GM23338 (cell line): ENCODE data around the gene OR10H1. TPM values are rescaled to one million over a fixed set of nuclear protein-coding genes. Genes with fewer than 3 reads are reported as not detected.

ENCODE experiments used
- ATAC-seq: fragments of 200-7000 bp; cut with Tn5 transposase; 3 replicates; pipeline ENCODE4 v1.9.1; 2020
- DNase-seq: peaks from one replicate; pipeline ENCODE4 v3.0.0-alpha.2; 2015; ENCODE audit warnings: low spot score
- H2AFZ ChIP-seq: fragments of 200-600 bp; sonication (generic); 2 replicates; pipeline ENCODE4 v1.8.0; 2016; ENCODE audit warnings: antibody characterized with exemption, mild to moderate bottlenecking, moderate library complexity
- H3F3A ChIP-seq: fragments of 200-600 bp; sonication (generic); replicated peaks from 2 replicates; pipeline ENCODE4 v1.8.0; 2017; ENCODE audit warnings: antibody characterized with exemption, mixed run types, low read depth
- H3K27ac ChIP-seq: fragments of 200-600 bp; sonication (generic); 2 replicates; pipeline ENCODE4 v1.6.1; 2016; ENCODE audit warnings: low read depth
- H3K27me3 ChIP-seq: fragments of 200-600 bp; sonication (generic); 2 replicates; pipeline ENCODE4 v1.8.0; 2016; ENCODE audit warnings: mild to moderate bottlenecking, mixed run types, moderate library complexity; ENCODE audit not compliant: insufficient read depth
- H3K36me3 ChIP-seq: fragments of 200-600 bp; sonication (generic); 2 replicates; pipeline ENCODE4 v1.8.0; 2016; ENCODE audit warnings: mild to moderate bottlenecking; ENCODE audit not compliant: insufficient read depth
- H3K4me1 ChIP-seq: fragments of 200-600 bp; sonication (generic); 2 replicates; pipeline ENCODE4 v1.8.0; 2016; ENCODE audit warnings: mild to moderate bottlenecking, moderate library complexity; ENCODE audit not compliant: insufficient read depth
- H3K4me2 ChIP-seq: fragments of 200-600 bp; sonication (generic); 2 replicates; pipeline ENCODE4 v1.7.1; 2017; ENCODE audit warnings: mixed run types
- H3K4me3 ChIP-seq: fragments of 200-600 bp; sonication (generic); 2 replicates; pipeline ENCODE4 v1.6.1; 2016; ENCODE audit warnings: mixed run types
- H3K79me2 ChIP-seq: fragments of 200-600 bp; sonication (generic); replicated peaks from 2 replicates; pipeline ENCODE4 v1.8.0; 2017; ENCODE audit warnings: mild to moderate bottlenecking; ENCODE audit not compliant: insufficient read depth
- H3K9me2 ChIP-seq: fragments of 200-600 bp; sonication (generic); 2 replicates; pipeline ENCODE4 v1.8.0; 2017; ENCODE audit not compliant: insufficient read depth
- H4K20me1 ChIP-seq: fragments of 200-600 bp; sonication (generic); replicated peaks from 2 replicates; pipeline ENCODE4 v1.8.0; 2017; ENCODE audit warnings: mild to moderate bottlenecking; ENCODE audit not compliant: insufficient read depth
- H3K27ac Mint-ChIP-seq: 2 replicates; pipeline ENCODE4 v1.8.0; 2020; ENCODE audit warnings: inconsistent platforms, mild to moderate bottlenecking, moderate library complexity, mixed read lengths
- H3K27me3 Mint-ChIP-seq: 3 replicates; pipeline ENCODE4 v1.8.0; 2022; ENCODE audit warnings: low read depth, mild to moderate bottlenecking, moderate library complexity, mixed read lengths, inconsistent platforms; ENCODE audit not compliant: insufficient read depth, poor library complexity
- H3K36me3 Mint-ChIP-seq: 3 replicates; pipeline ENCODE4 v1.8.0; 2021; ENCODE audit warnings: low read depth, mild to moderate bottlenecking, inconsistent platforms, moderate library complexity, mixed read lengths
- H3K4me1 Mint-ChIP-seq: 3 replicates; pipeline ENCODE4 v1.8.0; 2020; ENCODE audit warnings: mild to moderate bottlenecking, inconsistent platforms, mixed read lengths
- H3K4me3 Mint-ChIP-seq: 3 replicates; pipeline ENCODE4 v1.8.0; 2021; ENCODE audit warnings: moderate library complexity, mild to moderate bottlenecking, inconsistent platforms, mixed read lengths
- H3K9me3 Mint-ChIP-seq: 3 replicates; pipeline ENCODE4 v1.8.0; 2020; ENCODE audit warnings: moderate library complexity, mild to moderate bottlenecking, inconsistent platforms, mixed read lengths
- CREB1 ChIP-seq: fragments of 250-450 bp; sonication (Bioruptor Pico); IDR thresholded peaks from 2 replicates; pipeline ENCODE4 v1.5.0; 2020; ENCODE audit warnings: low read depth, mild to moderate bottlenecking, moderate library complexity
- CTCF ChIP-seq, 2 experiments: fragments of 200-600 bp in 1 of 2; sonication (generic) in 1 of 2; conservative IDR thresholded peaks; 2 replicates each; pipeline versions ENCODE4 v1.5.1 to v1.6.1; 2016 to 2017; ENCODE audit warnings: antibody characterized with exemption in 2 of 2, low read depth in 2 of 2, mild to moderate bottlenecking in 2 of 2, moderate library complexity in 1 of 2
- JUNB ChIP-seq: IDR thresholded peaks from one replicate; pipeline ENCODE4 v1.6.1; 2016; ENCODE audit warnings: antibody characterized with exemption; ENCODE audit not compliant: unreplicated experiment
- NANOG ChIP-seq: IDR thresholded peaks from 2 replicates; pipeline ENCODE4 v1.6.1; 2016; ENCODE audit warnings: antibody characterized with exemption, borderline replicate concordance
- POLR2AphosphoS5 ChIP-seq: IDR thresholded peaks from 2 replicates; pipeline ENCODE4 v1.6.1; 2016; ENCODE audit warnings: antibody characterized with exemption, low read depth
- STAT1 ChIP-seq: IDR thresholded peaks from one replicate; pipeline ENCODE4 v1.6.1; 2016; ENCODE audit warnings: antibody characterized with exemption; ENCODE audit not compliant: unreplicated experiment
- ZNF114 ChIP-seq: fragments of 250-450 bp; sonication (Bioruptor Pico); IDR thresholded peaks from 2 replicates; pipeline ENCODE4 v1.5.0; 2020; ENCODE audit warnings: mild to moderate bottlenecking, moderate library complexity
- long read RNA-seq: library from polyadenylated mRNA; unstranded; transcript quantifications from one replicate; pipeline ENCODE4 v2.0.0, GENCODE V29; 2020; ENCODE audit not compliant: unreplicated experiment
- polyA plus RNA-seq: library from polyadenylated mRNA; unstranded; fragments of >200 nt; fragmentation: Nextera tagmentation; extraction: Ambion mirVana; gene quantifications from 2 replicates; pipeline ENCODE4 v1.2.1, GENCODE V29; 2016
- total RNA-seq: library from RNA; depleted of rRNA; stranded (reverse); fragments of >200 nt; shearing (Covaris generic); gene quantifications from 2 replicates; pipeline ENCODE4 v1.2.3, GENCODE V29; 2014; rRNA removed
- TF ChIP-seq, protein P1 (sequence below): IDR thresholded peaks from 2 replicates; pipeline ENCODE4 v1.6.1; 2016; ENCODE audit warnings: antibody characterized with exemption

The OR10H1 gene, protein sequence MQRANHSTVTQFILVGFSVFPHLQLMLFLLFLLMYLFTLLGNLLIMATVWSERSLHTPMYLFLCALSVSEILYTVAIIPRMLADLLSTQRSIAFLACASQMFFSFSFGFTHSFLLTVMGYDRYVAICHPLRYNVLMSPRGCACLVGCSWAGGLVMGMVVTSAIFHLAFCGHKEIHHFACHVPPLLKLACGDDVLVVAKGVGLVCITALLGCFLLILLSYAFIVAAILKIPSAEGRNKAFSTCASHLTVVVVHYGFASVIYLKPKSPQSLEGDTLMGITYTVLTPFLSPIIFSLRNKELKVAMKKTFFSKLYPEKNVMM
- total RNA-seq (not detected in 2 replicates), polyA plus RNA-seq (0.05 TPM in 1 of 2 replicates, not detected in the other)
- long read RNA-seq = 0 reads

DNA sequence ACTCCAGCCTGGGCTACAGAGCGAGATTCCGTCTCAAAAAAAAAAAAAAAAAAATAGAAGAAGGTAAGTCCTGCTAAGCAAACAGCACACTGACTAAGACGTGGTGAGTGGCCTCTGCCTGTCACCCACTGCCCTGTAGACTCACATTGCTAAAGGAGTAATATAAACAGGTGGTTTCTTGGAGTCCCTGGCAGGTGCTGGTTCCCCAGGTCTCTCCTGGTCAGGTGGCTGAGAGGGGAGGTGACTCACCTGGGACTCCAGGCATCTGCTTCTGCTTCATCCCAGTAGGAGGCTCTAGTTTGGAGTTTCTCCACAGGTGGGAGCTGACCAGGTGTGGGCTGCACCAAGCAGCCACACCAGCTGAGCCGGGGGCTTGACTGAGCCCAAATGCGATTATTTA, at the start of gene OR10H1:
Gene OR10H1 (minus strand): TSS at position 359 of the 400 bp plus-strand sequence. CDS start 7,627 bp downstream, outside the sequence.
- H3K27me3 Mint-ChIP-seq = peaks cover 5% of the 10 kb centered on the region

DNA sequence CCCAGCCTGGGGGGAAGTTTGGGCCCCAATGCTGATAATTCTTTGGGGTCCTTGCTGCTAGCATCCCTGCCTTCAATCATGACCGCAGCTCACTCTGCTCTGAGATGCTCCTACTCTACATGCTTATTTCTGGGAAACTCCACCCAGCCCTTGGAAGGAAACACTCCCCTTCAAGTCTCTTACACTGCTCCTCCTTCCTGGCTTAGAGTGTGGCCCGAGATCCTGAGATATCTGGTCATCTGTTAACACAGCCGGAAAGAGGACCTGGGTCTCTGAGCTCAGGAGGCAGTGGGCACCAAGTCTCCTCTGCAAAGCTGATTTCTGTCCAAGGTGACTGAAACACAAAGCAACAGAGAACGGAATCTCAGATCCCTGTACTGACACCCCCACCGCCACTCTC, 49.4 kb upstream of the OR10H1 start:
- Mint-ChIP-seq H3K4me3 (no peak overlapping the region), H3K27ac (no peak overlapping the region), H3K36me3 (peaks cover 47% of the 10 kb centered on the region), H3K9me3 (peaks cover 94% of the 10 kb centered on the region), H3K27me3 (peaks cover 8% of the 10 kb centered on the region), H3K4me1 (no peaks in the 10 kb centered on the region)
- Histone ChIP-seq H3K4me2 (no peak overlapping the region), H4K20me1 (no peaks in the 10 kb centered on the region), H3K27me3 (no peaks in the 10 kb centered on the region), H3K36me3 (no peaks in the 10 kb centered on the region; the same call in 1 of the 2 replicates), H3K4me3 (no peak overlapping the region), H2AFZ (no peak overlapping the region), H3K79me2 (no peaks in the 10 kb centered on the region), H3K9me2 (no peaks in the 10 kb centered on the region), H3K27ac (no peak overlapping the region), H3F3A (no peaks in the 10 kb centered on the region), H3K4me1 (no peaks in the 10 kb centered on the region)
- no peak for ATAC-seq
- no peak for TF ChIP-seq CREB1 (CRISPR knock-in tag)
- no peak for DNase-seq

More for the DNA sequence above, at the start of gene OR10H1:
- no peak for TF ChIP-seq CTCF (conservative IDR thresholded peaks at IDR 0.05; ENCODE audit: low read depth in 2 of 2)
- no peak for TF ChIP-seq STAT1
- TF ChIP-seq, protein P1, sequence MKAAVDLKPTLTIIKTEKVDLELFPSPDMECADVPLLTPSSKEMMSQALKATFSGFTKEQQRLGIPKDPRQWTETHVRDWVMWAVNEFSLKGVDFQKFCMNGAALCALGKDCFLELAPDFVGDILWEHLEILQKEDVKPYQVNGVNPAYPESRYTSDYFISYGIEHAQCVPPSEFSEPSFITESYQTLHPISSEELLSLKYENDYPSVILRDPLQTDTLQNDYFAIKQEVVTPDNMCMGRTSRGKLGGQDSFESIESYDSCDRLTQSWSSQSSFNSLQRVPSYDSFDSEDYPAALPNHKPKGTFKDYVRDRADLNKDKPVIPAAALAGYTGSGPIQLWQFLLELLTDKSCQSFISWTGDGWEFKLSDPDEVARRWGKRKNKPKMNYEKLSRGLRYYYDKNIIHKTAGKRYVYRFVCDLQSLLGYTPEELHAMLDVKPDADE = no peak
- no peak for TF ChIP-seq CREB1 (CRISPR knock-in tag)
- TF ChIP-seq JUNB = no peak
- no peak for TF ChIP-seq POLR2AphosphoS5
- no peak within 1 kb of the TSS for H2AFZ ChIP-seq
- H3K79me2 ChIP-seq = no peaks in the 10 kb centered on the region
- no peak within 1 kb of the TSS for H3K27ac ChIP-seq
- no peak for DNase-seq
- no peaks in the 10 kb centered on the region for H3K4me1 ChIP-seq
- H3K4me3 ChIP-seq = no peak within 1 kb of the TSS
- H3K27me3 ChIP-seq = no peaks in the 10 kb centered on the region
- H3F3A ChIP-seq = no peaks in the 10 kb centered on the region
- ATAC-seq = no peak
- no peaks in the 10 kb centered on the region for H4K20me1 ChIP-seq
- Mint-ChIP-seq H3K4me3 (no peak within 1 kb of the TSS), H3K4me1 (no peaks in the 10 kb centered on the region), H3K36me3 (peaks cover 49% of the 10 kb centered on the region), H3K9me3 (peaks cover 94% of the 10 kb centered on the region), H3K27ac (no peak within 1 kb of the TSS)
- H3K9me2 ChIP-seq = no peaks in the 10 kb centered on the region
- peaks cover 4% of the 10 kb centered on the region; the same call in 1 of the 2 replicates for H3K36me3 ChIP-seq
- no peak within 1 kb of the TSS for H3K4me2 ChIP-seq

GRCh38 chr19:15863272-15863671, 47.8 kb upstream of the OR10H1 start:
- DNase-seq (no peak), ATAC-seq (no peak)
- Histone ChIP-seq H3K27me3 (no peaks in the 10 kb centered on the region), H3K4me1 (no peaks in the 10 kb centered on the region), H3K27ac (no peak overlapping the region), H2AFZ (no peak overlapping the region), H3K4me3 (no peak overlapping the region), H3K4me2 (no peak overlapping the region), H3K9me2 (no peaks in the 10 kb centered on the region), H3K36me3 (no peaks in the 10 kb centered on the region; the same call in 1 of the 2 replicates), H3K79me2 (no peaks in the 10 kb centered on the region), H3F3A (no peaks in the 10 kb centered on the region), H4K20me1 (no peaks in the 10 kb centered on the region)
- H3K27ac Mint-ChIP-seq = no peak overlapping the region
- H3K4me1 Mint-ChIP-seq = no peaks in the 10 kb centered on the region
- H3K27me3 Mint-ChIP-seq = peaks cover 9% of the 10 kb centered on the region
- H3K9me3 Mint-ChIP-seq = peaks cover 93% of the 10 kb centered on the region
- no peak overlapping the region for H3K4me3 Mint-ChIP-seq
- peaks cover 38% of the 10 kb centered on the region for H3K36me3 Mint-ChIP-seq
- TF ChIP-seq STAT1 = no peak
- TF ChIP-seq POLR2AphosphoS5 = no peak
- TF ChIP-seq ZNF114 (CRISPR knock-in tag) = no peak
- no peak for TF ChIP-seq NANOG
